LNCAP (cell line): ENCODE results near the gene MCEMP1.

ENCODE experiments used
- TF ChIP-seq, protein P1 (sequence below): fragments of 450-650 bp; IDR thresholded peaks from 2 replicates; pipeline ENCODE4 v1.5.1; 2017; ENCODE audit warnings: mild to moderate bottlenecking

MCEMP1 gene

DNA sequence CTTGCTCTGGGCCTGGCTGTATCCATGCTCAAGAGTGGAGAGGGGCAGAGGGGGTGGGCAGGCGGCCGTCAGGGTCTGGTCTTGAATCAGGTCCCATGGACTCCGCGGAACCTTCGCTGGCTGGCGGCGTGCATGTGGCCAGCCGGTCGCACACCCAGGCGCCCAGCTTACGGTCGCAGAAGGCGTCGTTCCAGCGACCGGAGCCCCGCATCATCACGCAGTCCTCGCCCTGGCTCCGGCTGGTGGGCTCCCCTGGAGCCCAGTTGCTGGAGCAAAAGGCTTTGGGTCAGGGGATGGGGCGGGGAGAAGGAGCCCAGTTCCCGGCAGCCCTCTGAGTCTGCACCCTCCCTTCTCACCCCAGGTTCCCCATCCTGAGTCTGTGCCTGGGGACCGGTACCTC lies 12.3 kb downstream of the MCEMP1 start:
- TF ChIP-seq, protein P1, sequence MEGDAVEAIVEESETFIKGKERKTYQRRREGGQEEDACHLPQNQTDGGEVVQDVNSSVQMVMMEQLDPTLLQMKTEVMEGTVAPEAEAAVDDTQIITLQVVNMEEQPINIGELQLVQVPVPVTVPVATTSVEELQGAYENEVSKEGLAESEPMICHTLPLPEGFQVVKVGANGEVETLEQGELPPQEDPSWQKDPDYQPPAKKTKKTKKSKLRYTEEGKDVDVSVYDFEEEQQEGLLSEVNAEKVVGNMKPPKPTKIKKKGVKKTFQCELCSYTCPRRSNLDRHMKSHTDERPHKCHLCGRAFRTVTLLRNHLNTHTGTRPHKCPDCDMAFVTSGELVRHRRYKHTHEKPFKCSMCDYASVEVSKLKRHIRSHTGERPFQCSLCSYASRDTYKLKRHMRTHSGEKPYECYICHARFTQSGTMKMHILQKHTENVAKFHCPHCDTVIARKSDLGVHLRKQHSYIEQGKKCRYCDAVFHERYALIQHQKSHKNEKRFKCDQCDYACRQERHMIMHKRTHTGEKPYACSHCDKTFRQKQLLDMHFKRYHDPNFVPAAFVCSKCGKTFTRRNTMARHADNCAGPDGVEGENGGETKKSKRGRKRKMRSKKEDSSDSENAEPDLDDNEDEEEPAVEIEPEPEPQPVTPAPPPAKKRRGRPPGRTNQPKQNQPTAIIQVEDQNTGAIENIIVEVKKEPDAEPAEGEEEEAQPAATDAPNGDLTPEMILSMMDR = no peak

- TF ChIP-seq, protein P1 = no peak
Observed at GRCh38 chr19:7690779-7691258, 13.9 kb downstream of the MCEMP1 start.

DNA sequence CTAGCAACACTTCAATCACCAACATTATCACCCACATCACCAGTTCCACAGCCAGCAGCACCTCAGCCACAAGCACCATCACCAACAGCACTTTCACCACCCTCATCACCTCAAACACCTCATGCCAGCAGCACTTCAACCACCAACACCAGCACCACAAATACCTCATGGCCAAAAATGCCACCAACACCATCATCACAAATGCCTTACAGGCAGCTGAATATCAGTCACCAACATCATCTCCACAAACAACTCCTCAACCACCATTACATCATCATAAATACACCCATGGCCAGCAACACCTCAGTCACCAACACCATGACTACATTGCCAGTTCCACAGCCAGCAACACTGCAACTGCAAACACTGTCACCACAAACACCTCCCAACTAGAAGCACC lies 14.6 kb downstream of the MCEMP1 start:
- TF ChIP-seq, protein P1 = no peak

- TF ChIP-seq, protein P1 = no peak
Observed at GRCh38 chr19:7692417-7693088, 15.7 kb downstream of the MCEMP1 start.

DNA sequence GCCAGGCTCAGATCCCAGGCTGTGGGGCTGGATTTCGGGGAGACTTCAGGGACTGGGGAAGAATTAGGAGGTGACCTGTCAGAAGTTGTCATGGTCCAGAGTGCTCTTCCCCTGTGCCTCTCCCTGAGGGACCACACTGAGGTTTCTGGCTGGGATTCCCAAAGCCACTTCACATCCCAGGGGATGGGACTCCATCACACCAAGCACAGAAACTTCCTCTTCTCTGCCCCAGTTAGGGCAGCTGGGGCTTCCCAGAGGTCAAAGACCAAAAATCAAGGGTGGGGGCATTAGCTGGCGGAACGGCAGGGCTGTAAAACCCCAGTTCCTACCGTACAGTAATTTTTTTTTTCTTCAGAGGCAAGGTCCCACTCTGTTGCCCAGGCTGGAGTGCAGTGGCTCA lies 17.6 kb downstream of the MCEMP1 start:
- TF ChIP-seq, protein P1 = no peak

DNA sequence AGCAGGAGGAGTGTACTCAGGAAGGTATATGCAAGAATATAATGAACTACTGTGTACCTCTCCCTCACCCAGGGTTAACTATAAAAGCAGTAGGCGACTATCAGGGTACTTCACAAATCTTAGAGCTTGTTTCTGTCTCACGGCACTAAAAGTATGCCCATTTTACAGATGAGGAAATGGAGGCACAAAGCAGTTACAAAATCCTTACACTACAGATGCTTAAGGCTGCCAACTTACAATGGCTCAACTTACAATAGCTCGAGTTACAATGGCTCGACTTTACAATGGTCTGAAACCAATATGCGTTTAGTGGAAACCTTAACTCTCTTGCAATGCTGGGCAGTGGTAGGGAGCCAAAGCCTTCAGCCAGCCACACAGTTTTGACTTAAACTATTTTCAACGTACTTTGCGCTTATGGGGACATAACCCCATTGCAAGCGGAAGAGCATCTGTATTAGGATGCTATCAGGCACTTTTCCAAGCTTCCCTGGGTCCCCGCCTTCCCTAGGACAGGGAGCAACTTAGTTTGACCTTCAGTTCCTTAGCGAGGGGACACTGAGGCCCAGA lies 20.9 kb downstream of the MCEMP1 start:
- TF ChIP-seq, protein P1 = no peak

DNA sequence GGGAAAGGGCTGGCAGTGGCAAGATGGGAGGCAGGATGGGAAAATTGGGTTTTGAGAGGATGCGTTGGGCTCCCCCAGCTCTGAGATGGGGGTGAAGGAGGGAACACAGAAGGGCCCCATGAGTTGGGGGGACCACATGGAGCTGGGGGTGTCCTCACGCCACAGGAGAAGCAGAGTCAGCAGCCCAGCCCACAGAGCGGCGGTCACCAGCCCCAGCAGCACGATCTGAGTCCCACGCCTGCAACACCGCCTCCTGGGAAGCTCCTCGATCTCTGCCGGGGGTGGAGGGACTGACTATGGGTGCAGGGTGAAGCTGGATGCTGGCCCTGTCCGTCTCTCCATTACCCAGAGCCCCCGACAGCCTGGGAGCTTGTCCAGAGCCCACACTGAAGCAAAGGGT lies 21.7 kb downstream of the MCEMP1 start:
- TF ChIP-seq, protein P1 = no peak
